Nephron (organoid): ENCODE results near the gene OBSCN.

Source experiments
- H3K27ac Mint-ChIP-seq, 3 experiments: 2 replicates each; pipeline ENCODE4 v1.8.0; 2020; ENCODE audit warnings: mixed read lengths in 3 of 3, mild to moderate bottlenecking in 2 of 3, moderate library complexity in 1 of 3
- H3K27me3 Mint-ChIP-seq: 2 replicates; pipeline ENCODE4 v1.8.0; 2021; ENCODE audit warnings: low read depth, mild to moderate bottlenecking, moderate library complexity, mixed read lengths
- H3K36me3 Mint-ChIP-seq: 2 replicates; pipeline ENCODE4 v1.8.0; 2020; ENCODE audit warnings: low read depth, mixed read lengths
- H3K4me1 Mint-ChIP-seq: 2 replicates; pipeline ENCODE4 v1.8.0; 2020; ENCODE audit warnings: mixed read lengths
- H3K4me3 Mint-ChIP-seq, 3 experiments: 2 replicates each; pipeline ENCODE4 v1.8.0; 2020; ENCODE audit warnings: mild to moderate bottlenecking in 3 of 3, mixed read lengths in 3 of 3, moderate library complexity in 2 of 3
- H3K9me3 Mint-ChIP-seq: 2 replicates; pipeline ENCODE4 v1.8.0; 2020; ENCODE audit warnings: mixed read lengths
- TF ChIP-seq, protein P1 (sequence below), 3 experiments: fragments of 200-600 bp; sonication (generic); IDR thresholded peaks; one replicate each; pipeline ENCODE4 v1.5.0; 2021; ENCODE audit warnings: antibody characterized with exemption in 3 of 3; ENCODE audit not compliant: unreplicated experiment in 3 of 3

Gene OBSCN

DNA sequence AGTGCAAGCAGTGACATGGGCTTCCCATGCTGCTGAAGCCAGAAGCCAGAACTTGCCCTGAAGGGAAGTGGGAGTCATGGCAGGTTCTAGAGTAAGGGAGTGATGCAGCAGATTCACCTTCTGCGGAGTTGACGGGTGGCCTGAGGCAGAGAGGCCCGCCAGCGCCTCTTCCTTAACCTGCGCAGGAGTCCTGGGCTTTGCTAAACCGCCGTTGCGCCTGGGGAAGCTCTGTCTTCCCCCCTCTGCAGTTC lies 67.3 kb downstream of the OBSCN start:
- Mint-ChIP-seq H3K36me3 (peaks cover 18% of the 10 kb centered on the region), H3K27me3 (peaks cover 3% of the 10 kb centered on the region), H3K4me3 (peak overlapping the region; percentile 75 to 81 (median 80)), H3K27ac (no peak overlapping the region), H3K4me1 (no peaks in the 10 kb centered on the region), H3K9me3 (no peaks in the 10 kb centered on the region)
- TF ChIP-seq, protein P1, sequence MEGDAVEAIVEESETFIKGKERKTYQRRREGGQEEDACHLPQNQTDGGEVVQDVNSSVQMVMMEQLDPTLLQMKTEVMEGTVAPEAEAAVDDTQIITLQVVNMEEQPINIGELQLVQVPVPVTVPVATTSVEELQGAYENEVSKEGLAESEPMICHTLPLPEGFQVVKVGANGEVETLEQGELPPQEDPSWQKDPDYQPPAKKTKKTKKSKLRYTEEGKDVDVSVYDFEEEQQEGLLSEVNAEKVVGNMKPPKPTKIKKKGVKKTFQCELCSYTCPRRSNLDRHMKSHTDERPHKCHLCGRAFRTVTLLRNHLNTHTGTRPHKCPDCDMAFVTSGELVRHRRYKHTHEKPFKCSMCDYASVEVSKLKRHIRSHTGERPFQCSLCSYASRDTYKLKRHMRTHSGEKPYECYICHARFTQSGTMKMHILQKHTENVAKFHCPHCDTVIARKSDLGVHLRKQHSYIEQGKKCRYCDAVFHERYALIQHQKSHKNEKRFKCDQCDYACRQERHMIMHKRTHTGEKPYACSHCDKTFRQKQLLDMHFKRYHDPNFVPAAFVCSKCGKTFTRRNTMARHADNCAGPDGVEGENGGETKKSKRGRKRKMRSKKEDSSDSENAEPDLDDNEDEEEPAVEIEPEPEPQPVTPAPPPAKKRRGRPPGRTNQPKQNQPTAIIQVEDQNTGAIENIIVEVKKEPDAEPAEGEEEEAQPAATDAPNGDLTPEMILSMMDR (IDR thresholded peaks at IDR 0.05; ENCODE audit: unreplicated experiment in 3 of 3) = no peak

DNA sequence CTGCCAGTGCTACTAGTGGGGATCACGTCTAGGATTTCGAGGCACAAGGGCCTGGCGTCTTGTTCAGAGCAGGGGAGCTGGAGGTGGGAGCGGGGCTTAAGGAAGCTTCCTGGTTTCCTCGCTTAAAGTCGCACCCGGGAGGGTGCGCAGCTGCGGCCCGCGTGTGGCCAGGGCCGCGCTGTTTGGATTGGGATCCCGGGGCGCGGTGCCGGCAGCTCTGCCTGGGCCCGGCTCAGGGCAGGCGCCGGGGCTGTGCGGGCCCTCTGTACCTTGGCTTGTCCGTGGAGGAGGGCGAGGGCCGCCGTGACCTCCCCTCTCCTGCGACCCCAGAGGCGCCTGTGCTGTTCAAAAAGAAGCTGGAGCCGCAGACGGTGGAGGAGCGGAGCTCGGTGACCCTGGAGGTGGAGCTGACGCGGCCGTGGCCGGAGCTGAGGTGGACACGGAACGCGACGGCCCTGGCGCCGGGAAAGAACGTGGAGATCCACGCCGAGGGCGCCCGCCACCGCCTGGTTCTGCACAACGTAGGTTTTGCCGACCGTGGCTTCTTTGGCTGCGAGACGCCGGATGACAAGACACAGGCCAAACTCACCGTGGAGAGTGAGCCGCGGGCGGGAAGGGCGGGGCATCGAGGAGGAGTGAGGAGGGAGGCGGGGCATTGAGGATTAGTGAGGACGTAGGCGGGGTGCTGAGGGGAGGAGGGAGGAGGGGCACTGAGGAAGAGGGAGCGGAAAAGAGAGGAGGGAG lies 67.8 kb downstream of the OBSCN start:
- peaks cover 18% of the 10 kb centered on the region for H3K36me3 Mint-ChIP-seq
- no peaks in the 10 kb centered on the region for H3K4me1 Mint-ChIP-seq
- peak overlapping the region; percentile 77 to 82 (median 81) for H3K4me3 Mint-ChIP-seq
- H3K9me3 Mint-ChIP-seq = no peaks in the 10 kb centered on the region
- H3K27ac Mint-ChIP-seq = no peak overlapping the region
- TF ChIP-seq, protein P1 (IDR thresholded peaks at IDR 0.05; ENCODE audit: unreplicated experiment in 3 of 3) = no peak
- H3K27me3 Mint-ChIP-seq = peaks cover 3% of the 10 kb centered on the region

DNA sequence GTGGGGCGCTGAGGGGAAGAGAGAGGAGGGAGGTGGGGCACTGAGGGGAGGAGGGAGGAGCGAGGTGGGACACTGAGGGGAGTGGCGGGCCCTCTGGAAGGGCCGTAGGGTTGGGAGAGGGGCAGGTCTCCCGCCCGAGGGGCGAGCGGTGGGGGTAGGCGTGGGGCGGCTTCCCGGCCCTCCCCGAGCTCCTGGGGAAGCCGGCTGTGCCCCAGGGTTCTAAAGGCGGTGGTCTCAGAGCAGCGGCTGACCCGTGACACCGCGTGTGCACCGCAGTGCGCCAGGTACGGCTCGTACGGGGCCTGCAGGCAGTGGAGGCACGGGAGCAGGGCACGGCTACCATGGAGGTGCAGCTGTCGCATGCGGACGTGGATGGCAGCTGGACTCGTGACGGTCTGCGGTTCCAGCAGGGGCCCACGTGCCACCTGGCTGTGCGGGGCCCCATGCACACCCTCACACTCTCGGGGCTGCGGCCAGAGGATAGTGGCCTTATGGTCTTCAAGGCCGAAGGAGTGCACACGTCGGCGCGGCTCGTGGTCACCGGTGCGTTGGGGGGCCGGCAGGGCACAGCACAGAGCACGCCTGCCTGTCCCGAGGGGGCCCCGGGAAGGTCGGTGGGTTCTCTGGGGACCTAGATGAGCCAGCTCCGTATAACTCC lies 68.5 kb downstream of the OBSCN start:
- peaks cover 16% of the 10 kb centered on the region for H3K36me3 Mint-ChIP-seq
- H3K27me3 Mint-ChIP-seq = peaks cover 3% of the 10 kb centered on the region
- H3K27ac Mint-ChIP-seq = no peak overlapping the region
- H3K4me3 Mint-ChIP-seq = peak overlapping the region; percentile 77 to 82 (median 81)
- H3K4me1 Mint-ChIP-seq = no peaks in the 10 kb centered on the region
- TF ChIP-seq, protein P1 (IDR thresholded peaks at IDR 0.05; ENCODE audit: unreplicated experiment in 3 of 3) = no peak
- H3K9me3 Mint-ChIP-seq = no peaks in the 10 kb centered on the region

DNA sequence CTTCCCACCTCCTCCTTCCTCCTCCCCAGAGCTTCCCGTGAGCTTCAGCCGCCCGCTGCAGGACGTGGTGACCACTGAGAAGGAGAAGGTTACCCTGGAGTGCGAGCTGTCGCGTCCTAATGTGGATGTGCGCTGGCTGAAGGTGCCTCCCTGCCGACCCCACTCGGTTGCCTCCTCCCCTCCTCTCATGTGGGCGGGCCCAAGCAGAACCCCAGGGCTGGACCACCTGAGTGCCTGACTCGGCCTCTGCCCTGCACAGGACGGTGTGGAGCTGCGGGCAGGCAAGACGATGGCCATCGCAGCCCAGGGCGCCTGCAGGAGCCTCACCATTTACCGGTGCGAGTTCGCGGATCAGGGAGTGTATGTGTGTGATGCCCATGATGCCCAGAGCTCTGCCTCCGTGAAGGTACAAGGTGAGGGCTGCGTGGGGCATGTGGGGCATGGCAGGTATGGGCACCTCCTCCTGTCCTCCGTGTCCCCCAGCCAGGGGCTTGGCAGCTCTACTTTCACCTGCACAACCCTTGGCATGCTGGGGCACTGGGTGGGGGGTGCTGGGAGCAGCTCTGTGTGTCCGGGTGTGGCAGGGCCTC lies 69.2 kb downstream of the OBSCN start:
- TF ChIP-seq, protein P1 (IDR thresholded peaks at IDR 0.05; ENCODE audit: unreplicated experiment in 3 of 3) = no peak
- Mint-ChIP-seq H3K27ac (no peak overlapping the region), H3K4me3 (peak overlapping the region in 1 of 3 experiments; percentile 81), H3K27me3 (no peaks in the 10 kb centered on the region), H3K9me3 (no peaks in the 10 kb centered on the region), H3K4me1 (no peaks in the 10 kb centered on the region), H3K36me3 (peaks cover 9% of the 10 kb centered on the region)

DNA sequence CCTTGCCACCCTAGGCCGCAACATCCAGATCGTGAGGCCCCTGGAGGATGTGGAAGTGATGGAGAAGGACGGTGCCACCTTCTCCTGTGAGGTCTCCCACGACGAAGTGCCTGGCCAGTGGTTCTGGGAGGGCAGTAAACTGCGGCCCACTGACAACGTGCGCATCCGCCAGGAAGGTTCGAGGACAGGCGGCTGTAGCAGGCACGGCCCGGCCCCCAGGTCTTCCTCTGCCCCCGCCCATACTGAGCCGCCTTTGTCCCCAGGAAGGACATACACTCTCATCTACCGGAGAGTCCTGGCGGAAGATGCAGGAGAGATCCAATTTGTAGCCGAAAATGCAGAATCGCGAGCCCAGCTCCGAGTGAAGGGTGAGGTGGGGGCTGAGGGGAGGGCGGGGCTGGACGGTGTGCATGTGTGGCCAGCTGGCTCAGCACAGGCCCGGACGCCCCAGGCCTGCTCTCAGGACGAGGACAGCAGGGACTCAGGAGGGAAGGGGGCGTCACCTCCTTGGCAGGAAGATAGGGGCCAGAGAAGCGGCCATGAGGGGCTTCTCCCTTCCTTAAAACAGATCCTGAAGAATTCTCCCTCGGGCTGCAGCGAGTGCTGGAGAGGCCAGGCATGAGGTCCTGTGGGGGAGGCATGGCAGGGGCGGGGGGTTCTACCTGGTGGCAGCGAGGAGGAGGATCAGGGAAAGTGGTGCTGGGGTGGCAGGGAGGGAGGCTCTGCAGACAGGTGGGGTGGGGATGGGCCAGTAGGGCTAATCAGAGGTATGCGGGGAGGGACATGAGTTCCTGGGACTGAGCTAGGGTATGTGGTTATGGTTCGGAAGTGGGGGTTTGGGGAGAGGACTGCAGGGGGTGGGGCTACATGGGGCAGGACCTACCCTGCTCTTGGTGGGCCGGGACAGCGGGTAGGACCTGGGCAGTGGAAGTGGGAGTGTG lies 69.9 kb downstream of the OBSCN start:
- no peaks in the 10 kb centered on the region for H3K27me3 Mint-ChIP-seq
- peak overlapping the region in 1 of 3 experiments; percentile 11 for H3K4me3 Mint-ChIP-seq
- H3K9me3 Mint-ChIP-seq = no peaks in the 10 kb centered on the region
- no peak overlapping the region for H3K27ac Mint-ChIP-seq
- peaks cover 5% of the 10 kb centered on the region for H3K36me3 Mint-ChIP-seq
- TF ChIP-seq, protein P1 (IDR thresholded peaks at IDR 0.05; ENCODE audit: unreplicated experiment in 3 of 3) = no peak
- no peaks in the 10 kb centered on the region for H3K4me1 Mint-ChIP-seq
